Stomach (tissue), 4 donors: Measurements from ENCODE around the gene AK5.

ENCODE experiments used
- CTCF ChIP-seq, 7 experiments: fragments of 450-650 bp in 4 of 7; fragments of 200-600 bp in 3 of 7; sonication (generic) in 3 of 7; IDR thresholded peaks; one replicate each; pipeline ENCODE4 v1.5.1; 2016 to 2019; ENCODE audit warnings: antibody characterized with exemption in 7 of 7, control low read depth in 2 of 7, mild to moderate bottlenecking in 1 of 7
- POLR2A ChIP-seq, 4 donors: fragments of 450-650 bp; IDR thresholded peaks; one replicate each; pipeline ENCODE4 v1.6.1; 2016; ENCODE audit warnings: antibody characterized with exemption in 4 of 4, control low read depth in 2 of 4, mild to moderate bottlenecking in 1 of 4, moderate library complexity in 1 of 4
- POLR2AphosphoS5 ChIP-seq, 3 donors: sonication (generic); formaldehyde crosslinking; IDR thresholded peaks; one replicate each; pipeline ENCODE4 v1.6.1; 2016; ENCODE audit warnings: antibody characterized with exemption in 3 of 3

- TF ChIP-seq CTCF (IDR thresholded peaks at IDR 0.05) (no peak), POLR2AphosphoS5 (IDR thresholded peaks at IDR 0.05) (no peak), POLR2A (IDR thresholded peaks at IDR 0.05) (no peak)
These were observed 187.3 kb downstream of the AK5 start for GRCh38 chr1:77468949-77469710.
